ENCODE measurements around the gene GSTP1.

Gene GSTP1

DNA sequence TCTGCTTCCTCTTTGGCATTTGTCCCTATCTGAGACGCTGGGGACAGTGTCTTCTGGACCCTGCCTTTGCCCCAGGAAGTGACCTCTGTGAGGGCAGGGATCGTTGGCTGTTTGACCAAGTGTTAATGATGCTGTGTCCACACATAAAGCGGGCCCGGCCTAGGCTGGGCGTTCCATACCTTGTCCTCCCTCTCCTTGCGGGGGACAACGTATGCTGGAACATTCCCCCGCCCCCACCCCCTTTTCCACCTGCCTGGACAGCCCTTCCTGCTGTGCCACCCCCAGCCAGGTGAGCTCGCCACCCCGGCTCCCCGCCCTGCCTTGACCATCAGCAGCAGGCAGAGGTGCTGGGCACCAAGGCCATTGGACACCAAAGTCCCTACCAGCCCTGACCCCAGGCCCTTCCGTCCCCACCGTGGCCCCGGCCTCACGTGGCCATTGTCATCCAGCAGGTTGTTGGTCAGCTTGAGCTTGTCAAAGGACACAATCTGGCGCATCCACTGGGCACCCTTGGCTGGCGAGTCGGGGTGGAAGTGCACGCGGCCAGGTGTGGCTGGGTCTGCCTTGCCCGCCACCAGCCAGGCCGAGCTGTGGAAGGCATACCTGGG lies 50.2 kb downstream of the GSTP1 start:
- TF ChIP-seq, protein P1, sequence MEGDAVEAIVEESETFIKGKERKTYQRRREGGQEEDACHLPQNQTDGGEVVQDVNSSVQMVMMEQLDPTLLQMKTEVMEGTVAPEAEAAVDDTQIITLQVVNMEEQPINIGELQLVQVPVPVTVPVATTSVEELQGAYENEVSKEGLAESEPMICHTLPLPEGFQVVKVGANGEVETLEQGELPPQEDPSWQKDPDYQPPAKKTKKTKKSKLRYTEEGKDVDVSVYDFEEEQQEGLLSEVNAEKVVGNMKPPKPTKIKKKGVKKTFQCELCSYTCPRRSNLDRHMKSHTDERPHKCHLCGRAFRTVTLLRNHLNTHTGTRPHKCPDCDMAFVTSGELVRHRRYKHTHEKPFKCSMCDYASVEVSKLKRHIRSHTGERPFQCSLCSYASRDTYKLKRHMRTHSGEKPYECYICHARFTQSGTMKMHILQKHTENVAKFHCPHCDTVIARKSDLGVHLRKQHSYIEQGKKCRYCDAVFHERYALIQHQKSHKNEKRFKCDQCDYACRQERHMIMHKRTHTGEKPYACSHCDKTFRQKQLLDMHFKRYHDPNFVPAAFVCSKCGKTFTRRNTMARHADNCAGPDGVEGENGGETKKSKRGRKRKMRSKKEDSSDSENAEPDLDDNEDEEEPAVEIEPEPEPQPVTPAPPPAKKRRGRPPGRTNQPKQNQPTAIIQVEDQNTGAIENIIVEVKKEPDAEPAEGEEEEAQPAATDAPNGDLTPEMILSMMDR (IDR thresholded peaks at IDR 0.05; ENCODE audit: insufficient read depth, low read depth, low read length, missing control alignments): no peak
- DNase-seq (ENCODE audit: low read depth): no peak
- H3K4me3 ChIP-seq (ENCODE audit: low read depth, low read length): no peak overlapping the region

DNA sequence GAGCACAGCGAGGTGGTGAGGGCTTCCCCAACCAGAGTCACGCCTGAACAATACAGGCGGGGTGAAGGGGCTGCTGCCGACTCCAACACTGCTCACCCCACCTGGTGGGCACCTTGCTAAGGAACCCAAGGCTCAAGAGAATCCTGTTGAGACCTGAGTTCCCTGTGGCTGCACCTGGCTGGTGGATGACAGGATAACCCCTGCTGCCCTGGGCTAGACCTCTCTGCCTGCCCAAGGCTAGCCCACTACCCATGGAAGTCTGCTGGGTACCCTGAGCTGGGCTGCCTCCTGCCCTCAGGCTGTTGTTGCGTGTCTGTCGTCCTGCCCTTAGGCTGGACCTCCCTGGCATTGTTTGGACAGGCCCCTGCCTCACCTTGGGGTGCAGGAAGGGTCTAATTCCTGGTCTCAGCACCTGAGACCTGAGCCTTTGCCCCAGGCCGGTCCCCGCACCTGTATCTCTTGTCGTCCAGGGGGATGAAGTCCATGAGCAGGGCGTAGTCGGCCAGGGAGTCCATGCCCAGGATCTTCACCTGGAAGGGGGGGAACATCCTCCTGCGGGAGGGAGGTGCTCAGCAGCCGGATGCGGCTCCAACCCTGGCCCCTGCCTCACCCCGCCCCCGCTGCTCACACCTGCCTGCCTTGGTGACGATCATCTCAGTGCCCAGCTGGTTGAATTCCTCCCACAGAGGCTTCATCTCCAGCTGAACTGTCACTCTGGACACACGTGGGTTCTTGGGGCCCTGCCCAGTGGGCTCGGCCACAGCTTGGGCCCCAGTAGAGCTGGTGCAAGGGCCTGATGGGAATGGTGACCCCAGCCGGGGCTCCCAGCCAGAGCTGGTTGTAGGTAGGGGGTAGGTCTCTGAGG lies 51.0 kb downstream of the GSTP1 start:
- no peak overlapping the region for H3K4me3 ChIP-seq (ENCODE audit: low read depth, low read length)
- no peak for DNase-seq (ENCODE audit: low read depth)
- TF ChIP-seq, protein P1 (IDR thresholded peaks at IDR 0.05; ENCODE audit: insufficient read depth, low read depth, low read length, missing control alignments): no peak

DNA sequence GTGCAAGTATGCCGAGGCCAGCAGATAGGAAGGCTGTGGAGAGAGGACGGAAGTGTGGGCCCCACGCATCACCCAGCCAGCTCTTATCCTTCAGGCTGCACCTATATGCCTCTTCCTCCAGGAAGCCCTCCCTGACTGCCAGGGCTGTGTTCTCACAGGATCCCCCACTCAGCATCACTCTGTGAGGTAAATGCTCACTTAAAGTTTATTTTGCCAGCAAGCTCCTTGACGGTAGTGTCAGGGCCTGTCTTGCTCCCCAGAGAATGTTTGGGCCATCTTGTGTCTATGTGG lies 51.6 kb downstream of the GSTP1 start:
- TF ChIP-seq, protein P1 (IDR thresholded peaks at IDR 0.05; ENCODE audit: insufficient read depth, low read depth, low read length, missing control alignments): no peak
- H3K4me3 ChIP-seq (ENCODE audit: low read depth, low read length): no peak overlapping the region
- DNase-seq (ENCODE audit: low read depth): no peak
